H9 (cell line): Measurements from ENCODE around the gene SEC61A1. TPM values are rescaled to one million over a fixed set of nuclear protein-coding genes. Genes with fewer than 3 reads are reported as not detected.

Experiments used
- DNase-seq: peaks from one replicate; pipeline ENCODE4 v3.0.0-alpha.2; 2017
- H2AFZ ChIP-seq: one replicate; pipeline ENCODE4 v1.6.1; 2013; ENCODE audit warnings: mild to moderate bottlenecking, low read length, control low read depth, moderate library complexity
- H2AK5ac ChIP-seq: 2 replicates; pipeline ENCODE4 v1.6.1; 2013; ENCODE audit warnings: low read length, control low read depth, mixed read lengths; ENCODE audit not compliant: insufficient read length
- H2BK120ac ChIP-seq: one replicate; pipeline ENCODE4 v1.6.1; 2013; ENCODE audit warnings: low read depth, mild to moderate bottlenecking, low read length, control low read depth, inconsistent platforms; ENCODE audit not compliant: poor library complexity, severe bottlenecking
- H2BK12ac ChIP-seq: 2 replicates; pipeline ENCODE4 v1.6.1; 2013; ENCODE audit warnings: low read length, control low read depth, mixed read lengths, low read depth; ENCODE audit not compliant: insufficient read length
- H2BK15ac ChIP-seq: 2 replicates; pipeline ENCODE4 v1.6.1; 2013; ENCODE audit warnings: low read depth, low read length, control low read depth
- H2BK20ac ChIP-seq: one replicate; pipeline ENCODE4 v1.6.1; 2013; ENCODE audit warnings: low read depth, mild to moderate bottlenecking, low read length, control low read depth, inconsistent platforms; ENCODE audit not compliant: poor library complexity, severe bottlenecking
- H2BK5ac ChIP-seq: 2 replicates; pipeline ENCODE4 v1.6.1; 2013; ENCODE audit warnings: low read length, control low read depth, mixed read lengths; ENCODE audit not compliant: insufficient read length
- H3K14ac ChIP-seq: 2 replicates; pipeline ENCODE4 v1.6.1; 2013; ENCODE audit warnings: low read length, control low read depth; ENCODE audit not compliant: insufficient read depth
- H3K18ac ChIP-seq: 2 replicates; pipeline ENCODE4 v1.6.1; 2013; ENCODE audit warnings: low read depth, mild to moderate bottlenecking, mixed read lengths, low read length, control low read depth; ENCODE audit not compliant: insufficient read length
- H3K23ac ChIP-seq: 2 replicates; pipeline ENCODE4 v1.6.1; 2013; ENCODE audit warnings: low read length, control low read depth, mixed read lengths, low read depth; ENCODE audit not compliant: insufficient read length
- H3K23me2 ChIP-seq: 2 replicates; pipeline ENCODE4 v1.6.1; 2013; ENCODE audit warnings: low read depth, mild to moderate bottlenecking, mixed read lengths, low read length, control low read depth; ENCODE audit not compliant: insufficient read length, poor library complexity, severe bottlenecking
- H3K27ac ChIP-seq: 2 replicates; pipeline ENCODE4 v1.5.1; 2013; ENCODE audit warnings: low read length, control low read depth, mixed read lengths, low read depth; ENCODE audit not compliant: insufficient read length
- H3K27me3 ChIP-seq: 2 replicates; pipeline ENCODE4 v1.6.1; 2013; ENCODE audit warnings: low read length, control low read depth, inconsistent platforms; ENCODE audit not compliant: insufficient read depth
- H3K4ac ChIP-seq: 2 replicates; pipeline ENCODE4 v1.6.1; 2013; ENCODE audit warnings: low read depth, mild to moderate bottlenecking, control low read depth, inconsistent platforms, low read length, moderate library complexity
- H3K4me1 ChIP-seq: 2 replicates; pipeline ENCODE4 v1.6.1; 2013; ENCODE audit warnings: low read length, control low read depth, inconsistent platforms; ENCODE audit not compliant: insufficient read depth
- H3K4me2 ChIP-seq: 2 replicates; pipeline ENCODE4 v1.6.1; 2013; ENCODE audit warnings: low read length, control low read depth, mixed read lengths; ENCODE audit not compliant: insufficient read length, insufficient read depth
- H3K56ac ChIP-seq: 2 replicates; pipeline ENCODE4 v1.6.1; 2013; ENCODE audit warnings: low read depth, mild to moderate bottlenecking, mixed read lengths, low read length, control low read depth; ENCODE audit not compliant: insufficient read length
- H3K79me1 ChIP-seq: 2 replicates; pipeline ENCODE4 v1.6.1; 2013; ENCODE audit warnings: low read depth, mild to moderate bottlenecking, moderate library complexity, low read length, control low read depth, inconsistent platforms; ENCODE audit not compliant: insufficient read depth, poor library complexity, severe bottlenecking
- H3K79me2 ChIP-seq: 2 replicates; pipeline ENCODE4 v1.6.1; 2013; ENCODE audit warnings: low read length, control low read depth, inconsistent platforms; ENCODE audit not compliant: insufficient read depth
- H3K9ac ChIP-seq: 2 replicates; pipeline ENCODE4 v1.6.1; 2013; ENCODE audit warnings: low read length, control low read depth, mixed read lengths; ENCODE audit not compliant: insufficient read length; ENCODE audit errors: extremely low read depth
- H3K9me3 ChIP-seq: one replicate; pipeline ENCODE4 v1.6.1; 2013; ENCODE audit warnings: low read depth, low read length, inconsistent platforms; ENCODE audit not compliant: control insufficient read depth
- H3T11ph ChIP-seq: one replicate; pipeline ENCODE4 v1.6.1; 2013; ENCODE audit warnings: mild to moderate bottlenecking, low read length, control low read depth, inconsistent platforms
- H4K20me1 ChIP-seq: one replicate; pipeline ENCODE4 v1.6.1; 2013; ENCODE audit not compliant: control insufficient read depth, insufficient read length, insufficient read depth
- H4K5ac ChIP-seq: 2 replicates; pipeline ENCODE4 v1.6.1; 2013; ENCODE audit warnings: low read depth, mild to moderate bottlenecking, mixed read lengths, low read length, control low read depth; ENCODE audit not compliant: insufficient read length
- H4K8ac ChIP-seq: replicated peaks from 2 replicates; pipeline ENCODE4 v1.6.1; 2013; ENCODE audit warnings: low read length, control low read depth, mixed read lengths, low read depth; ENCODE audit not compliant: insufficient read length
- H4K91ac ChIP-seq: 2 replicates; pipeline ENCODE4 v1.6.1; 2013; ENCODE audit warnings: low read depth, mild to moderate bottlenecking, moderate library complexity, mixed read lengths, low read length, control low read depth; ENCODE audit not compliant: insufficient read length
- H3K27ac Mint-ChIP-seq, 3 experiments: 2 replicates in 2 of 3; 3 replicates in 1 of 3; pipeline ENCODE4 v1.8.0; 2020 to 2021; ENCODE audit warnings: mixed read lengths in 3 of 3, mild to moderate bottlenecking in 1 of 3, moderate library complexity in 1 of 3
- H3K27me3 Mint-ChIP-seq: 2 replicates; pipeline ENCODE4 v1.8.0; 2021; ENCODE audit warnings: low read depth, mild to moderate bottlenecking, moderate library complexity, mixed read lengths
- H3K36me3 Mint-ChIP-seq, 3 experiments: 2 replicates in 2 of 3; 3 replicates in 1 of 3; pipeline ENCODE4 v1.8.0; 2020 to 2021; ENCODE audit warnings: low read depth in 3 of 3, mixed read lengths in 3 of 3; ENCODE audit not compliant: insufficient read depth in 1 of 3
- H3K4me1 Mint-ChIP-seq, 2 experiments: 2 replicates each; pipeline ENCODE4 v1.8.0; 2020; ENCODE audit warnings: mixed read lengths in 2 of 2
- H3K4me3 Mint-ChIP-seq, 2 experiments: 2 replicates in 1 of 2; 3 replicates in 1 of 2; pipeline ENCODE4 v1.8.0; 2020 to 2021; ENCODE audit warnings: mild to moderate bottlenecking in 2 of 2, mixed read lengths in 2 of 2, moderate library complexity in 1 of 2
- H3K9me3 Mint-ChIP-seq, 2 experiments: 2 replicates in 1 of 2; 3 replicates in 1 of 2; pipeline ENCODE4 v1.8.0; 2020; ENCODE audit warnings: mild to moderate bottlenecking in 2 of 2, mixed read lengths in 2 of 2, moderate library complexity in 1 of 2
- CTCF ChIP-seq: fragments of 200-600 bp; sonication (generic); conservative IDR thresholded peaks from 3 replicates; pipeline ENCODE4 v1.8.0; 2021; ENCODE audit warnings: antibody characterized with exemption, mild to moderate bottlenecking
- WGBS: extraction: QIAGEN DNeasy Blood & Tissue Kit; methylation state at CpG from one replicate; pipeline ENCODE4 v1.1.7; 2013; ENCODE audit warnings: missing lambda C conversion rate, low lambda C conversion rate, mixed read lengths; ENCODE audit not compliant: insufficient read length; ENCODE audit errors: extremely low coverage; 5-methylcytosine and 5-hydroxymethylcytosine counted together
- total RNA-seq: library from RNA; stranded (reverse); gene quantifications from 2 replicates; pipeline ENCODE4 v1.2.1, GENCODE V29; 2021

SEC61A1 gene
- total RNA-seq, 1 experiment from 2014 or later, result 146 TPM

GRCh38 chr3:128073185-128073725, 21.0 kb downstream of the SEC61A1 start:
- H2BK120ac ChIP-seq, result no peak overlapping the region
- H3K9me3 ChIP-seq, result no peaks in the 10 kb centered on the region
- no CpG with 5 or more reads among the region's 6 CpGs for WGBS
- no peaks in the 10 kb centered on the region for H4K20me1 ChIP-seq
- H2BK15ac ChIP-seq, result no peak overlapping the region
- no peak overlapping the region for H3T11ph ChIP-seq
- no peak overlapping the region for H3K56ac ChIP-seq
- peaks cover 12% of the 10 kb centered on the region for H3K23me2 ChIP-seq
- H2AFZ ChIP-seq, result no peak overlapping the region
- no peak overlapping the region for H3K4ac ChIP-seq
- no peak overlapping the region for H2BK5ac ChIP-seq
- no peaks in the 10 kb centered on the region for H3K27me3 ChIP-seq
- TF ChIP-seq CTCF, result no peak
- H4K91ac ChIP-seq, result no peak overlapping the region
- H2AK5ac ChIP-seq, result no peak overlapping the region
- H2BK20ac ChIP-seq, result no peak overlapping the region
- no peak overlapping the region for H4K8ac ChIP-seq
- no peak overlapping the region for H2BK12ac ChIP-seq
- Mint-ChIP-seq H3K4me3 (no peak overlapping the region), H3K36me3 (peaks cover 21 to 39% (median 25%) of the 10 kb centered on the region in 3 experiments; a peak in 6 of 7 replicates), H3K27me3 (peaks cover 14% of the 10 kb centered on the region), H3K27ac (no peak overlapping the region), H3K9me3 (no peaks in the 10 kb centered on the region), H3K4me1 (peaks cover 11 to 15% of the 10 kb centered on the region in 2 experiments)
- no peak overlapping the region for H3K4me2 ChIP-seq
- no peak overlapping the region for H3K18ac ChIP-seq
- H3K14ac ChIP-seq, result no peak overlapping the region
- H3K79me2 ChIP-seq, result no peaks in the 10 kb centered on the region
- no peak overlapping the region for H3K9ac ChIP-seq
- no peak for DNase-seq
- peaks cover 6% of the 10 kb centered on the region; the same call in 1 of the 2 replicates for H3K4me1 ChIP-seq
- H3K23ac ChIP-seq, result no peak overlapping the region
- H3K79me1 ChIP-seq, result no peaks in the 10 kb centered on the region
- no peak overlapping the region for H4K5ac ChIP-seq
- no peak overlapping the region for H3K27ac ChIP-seq
